HepG2 (cell line): Measurements from ENCODE around the gene TARS3. TPM values are rescaled to one million over a fixed set of nuclear protein-coding genes. Genes with fewer than 3 reads are reported as not detected.

Experiments
- ATAC-seq: fragments of 200-7000 bp; cut with Tn5 transposase; 3 replicates; pipeline ENCODE4 v1.9.1; 2020; ENCODE audit warnings: mild to moderate bottlenecking, moderate library complexity
- BruUV-seq: library from RNA; stranded (reverse); fragments of 400-500 nt; replicated peaks from 2 replicates; lab custom pipeline; 2021; lab: Mats Ljungman, UMichigan
- CTCF ChIA-PET: fragments of 300-600 bp; formaldehyde crosslinking; extraction: SDS; loops from one replicate; lab custom pipeline; 2021; ENCODE audit warnings: low total read pairs, inconsistent platforms, low intra/inter-chr PET ratio; lab: Yijun Ruan, JAX
- POLR2A ChIA-PET: fragments of 350-600 bp; sonication (Branson Sonifier 250); formaldehyde crosslinking; loops from one replicate; lab custom pipeline; 2020; ENCODE audit warnings: antibody characterized with exemption, inconsistent platforms; lab: Yijun Ruan, JAX
- DNase-seq: peaks from one replicate; pipeline ENCODE4 v3.0.0-alpha.2; 2015; ENCODE audit warnings: low spot score
- FAIRE-seq: peaks from 3 replicates; lab custom pipeline; 2011; peaks lifted over from hg19 to GRCh38; lab: Jason Lieb, UNC
- H2AFZ ChIP-seq: one replicate; pipeline ENCODE4 v1.6.1; 2011; ENCODE audit warnings: low read length, inconsistent platforms
- H3K27ac ChIP-seq: fragments of 300-600 bp; 3 replicates; pipeline ENCODE4 v1.8.0; 2011; ENCODE audit warnings: mixed run types, mild to moderate bottlenecking, mixed read lengths, low read length, inconsistent platforms; ENCODE audit not compliant: insufficient read depth; ENCODE audit errors: extremely low read length
- H3K27me3 ChIP-seq, 2 experiments: fragments of 200-600 bp in 1 of 2; 2 replicates in 1 of 2; 3 replicates in 1 of 2; pipeline versions ENCODE4 v1.6.0 to v1.8.0; 2011; ENCODE audit warnings: low read length in 2 of 2, mild to moderate bottlenecking in 2 of 2, moderate library complexity in 2 of 2, inconsistent platforms in 1 of 2; ENCODE audit not compliant: insufficient read depth in 2 of 2, control insufficient read depth in 1 of 2
- H3K36me3 ChIP-seq, 2 experiments: fragments of 200-600 bp in 1 of 2; replicated peaks in 1 of 2; 2 replicates in 1 of 2; 3 replicates in 1 of 2; pipeline versions ENCODE4 v1.5.1 to v1.8.0; 2011; ENCODE audit warnings: low read length in 2 of 2, inconsistent platforms in 1 of 2; ENCODE audit not compliant: insufficient read depth in 2 of 2, control insufficient read depth in 1 of 2
- H3K4me1 ChIP-seq: 2 replicates; pipeline ENCODE4 v1.5.1; 2012; ENCODE audit warnings: low read length, inconsistent platforms; ENCODE audit not compliant: insufficient read depth
- H3K4me2 ChIP-seq: 2 replicates; pipeline ENCODE4 v1.6.0; 2011; ENCODE audit warnings: low read depth, low read length, inconsistent platforms
- H3K4me3 ChIP-seq, 3 experiments: fragments of 200-600 bp in 1 of 3; sonication (generic), shearing (Covaris generic) in 1 of 3; replicated peaks in 1 of 3; 2 replicates each; pipeline ENCODE4 v1.5.1; 2011 to 2016; ENCODE audit warnings: low read length in 3 of 3, inconsistent platforms in 2 of 3, low read depth in 2 of 3, mild to moderate bottlenecking in 2 of 3, control low read depth in 1 of 3, mixed read lengths in 1 of 3; ENCODE audit not compliant: insufficient read depth in 1 of 3
- H3K79me2 ChIP-seq: one replicate; pipeline ENCODE4 v1.6.1; 2011; ENCODE audit warnings: low read length, inconsistent platforms; ENCODE audit not compliant: insufficient read depth
- H3K9ac ChIP-seq: 2 replicates; pipeline ENCODE4 v1.6.0; 2011; ENCODE audit warnings: mild to moderate bottlenecking, low read depth, low read length, inconsistent platforms; ENCODE audit not compliant: insufficient read depth
- H3K9me3 ChIP-seq: 2 replicates; pipeline ENCODE4 v1.5.1; 2012; ENCODE audit warnings: mild to moderate bottlenecking, low read length
- H4K20me1 ChIP-seq: 2 replicates; pipeline ENCODE4 v1.6.0; 2011; ENCODE audit warnings: inconsistent platforms, mild to moderate bottlenecking, low read length, moderate library complexity; ENCODE audit not compliant: insufficient read depth
- ARID2 ChIP-seq: sonication (generic); formaldehyde crosslinking; IDR thresholded peaks from 2 replicates; pipeline ENCODE4 v1.8.1; 2022; ENCODE audit warnings: mild to moderate bottlenecking, missing genetic modification reagents, borderline replicate concordance
- BCL3 ChIP-seq: sonication (generic); formaldehyde crosslinking; IDR thresholded peaks from 2 replicates; pipeline ENCODE4 v1.5.1; 2020; ENCODE audit warnings: mild to moderate bottlenecking, missing genetic modification reagents, moderate library complexity
- FIP1L1 ChIP-seq: fragments of 200-400 bp; formaldehyde crosslinking; IDR thresholded peaks from 2 replicates; pipeline ENCODE4 v1.6.1; 2018; ENCODE audit warnings: low read depth, mild to moderate bottlenecking, low read length, moderate library complexity, borderline replicate concordance; ENCODE audit not compliant: insufficient read depth
- GZF1 ChIP-seq: sonication (generic); formaldehyde crosslinking; IDR thresholded peaks from 2 replicates; pipeline ENCODE4 v1.5.1; 2020; ENCODE audit warnings: mild to moderate bottlenecking, missing genetic modification reagents
- HNF4A ChIP-seq: sonication (generic); formaldehyde crosslinking; IDR thresholded peaks from 2 replicates; pipeline ENCODE4 v1.4.0; 2020; ENCODE audit warnings: missing genetic modification reagents
- MIXL1 ChIP-seq: IDR thresholded peaks from 2 replicates; pipeline ENCODE4 v1.6.1; 2016
- NFE2 ChIP-seq: sonication (generic); formaldehyde crosslinking; IDR thresholded peaks from 2 replicates; pipeline ENCODE4 v1.4.0; 2020; ENCODE audit warnings: missing genetic modification reagents
- REXO4 ChIP-seq: sonication (generic); formaldehyde crosslinking; IDR thresholded peaks from 2 replicates; pipeline ENCODE4 v1.8.0; 2022; ENCODE audit warnings: missing genetic modification reagents, mild to moderate bottlenecking, borderline replicate concordance
- RFX5 ChIP-seq: IDR thresholded peaks from 2 replicates; pipeline ENCODE4 v1.6.1; 2011; ENCODE audit warnings: low read depth, low read length, improper control_type of control experiment
- SIN3A ChIP-seq: IDR thresholded peaks from 2 replicates; pipeline ENCODE4 v1.6.1; 2011; ENCODE audit warnings: low read depth, mild to moderate bottlenecking, control low read depth, low read length, borderline replicate concordance
- SIX1 ChIP-seq: sonication (generic); formaldehyde crosslinking; IDR thresholded peaks from 2 replicates; pipeline ENCODE4 v1.4.0; 2020; ENCODE audit warnings: missing genetic modification reagents, borderline replicate concordance
- THAP8 ChIP-seq: sonication (generic); formaldehyde crosslinking; IDR thresholded peaks from 2 replicates; pipeline ENCODE4 v1.5.1; 2020; ENCODE audit warnings: missing genetic modification reagents, mild to moderate bottlenecking, borderline replicate concordance
- TRAFD1 ChIP-seq: sonication (generic); formaldehyde crosslinking; IDR thresholded peaks from 2 replicates; pipeline ENCODE4 v1.5.1; 2020; ENCODE audit warnings: missing genetic modification reagents, mild to moderate bottlenecking, borderline replicate concordance
- ZNF343 ChIP-seq: sonication (generic); formaldehyde crosslinking; IDR thresholded peaks from 2 replicates; pipeline ENCODE4 v1.4.0; 2020; ENCODE audit warnings: mild to moderate bottlenecking, missing genetic modification reagents
- ZNF570 ChIP-seq: sonication (generic); formaldehyde crosslinking; IDR thresholded peaks from 2 replicates; pipeline ENCODE4 v1.4.0; 2020; ENCODE audit warnings: mild to moderate bottlenecking, missing genetic modification reagents, borderline replicate concordance
- ZNF577 ChIP-seq: sonication (generic); formaldehyde crosslinking; IDR thresholded peaks from 2 replicates; pipeline ENCODE4 v1.4.0; 2020; ENCODE audit warnings: mild to moderate bottlenecking, low read depth, missing genetic modification reagents, borderline replicate concordance
- ZNF674 ChIP-seq: sonication (generic); formaldehyde crosslinking; IDR thresholded peaks from 2 replicates; pipeline ENCODE4 v1.5.0; 2020; ENCODE audit warnings: low read depth, mild to moderate bottlenecking, missing genetic modification reagents
- ZNF883 ChIP-seq: sonication (generic); formaldehyde crosslinking; IDR thresholded peaks from 2 replicates; pipeline ENCODE4 v1.5.1; 2020; ENCODE audit warnings: mild to moderate bottlenecking, missing genetic modification reagents; ENCODE audit errors: not compliant biosample characterization
- WGBS: methylation state at CpG from one replicate; pipeline ENCODE4 v1.1.6; 2017; ENCODE audit warnings: low lambda C conversion rate; 5-methylcytosine and 5-hydroxymethylcytosine counted together
- in situ Hi-C: cut with HindIII; loops from 2 replicates; pipeline ENCODE4 v1.10.0; 2017; ENCODE audit warnings: low pct_unique_long_range_greater_than_20kb; ENCODE audit not compliant: extremely low pct_ligation_motif_present
- intact Hi-C: fragments of 100-400 bp; cut with micrococcal nuclease; formaldehyde crosslinking; loops from one replicate; pipeline ENCODE4 v1.10.0; 2022; ENCODE audit not compliant: unreplicated experiment
- polyA plus RNA-seq, 8 experiments: library from polyadenylated mRNA; depleted of rRNA in 3 of 8; stranded (reverse) in 7 of 8; unstranded in 1 of 8; fragments of >200 nt; fragmentation: Illumina TruSeq in 4 of 8; extraction: Trizol in 4 of 8; gene quantifications; 2 replicates each; pipeline versions ENCODE4 v1.2.1 to v1.2.3, GENCODE V29; 2011 to 2016; ENCODE audit warnings: low read depth in 4 of 8, missing spikeins in 1 of 8, mixed read lengths in 1 of 8; ENCODE audit not compliant: insufficient read depth in 1 of 8
- total RNA-seq, 5 experiments: library from RNA; depleted of rRNA; stranded (reverse); fragments of >200 nt; fragmentation: Illumina TruSeq; extraction: Trizol; gene quantifications; 2 replicates each; pipeline ENCODE4 v1.2.3, GENCODE V29; 2016; ENCODE audit warnings: low read depth in 1 of 5

Gene TARS3
- total and polyA plus RNA-seq, 2 of the 13 experiments (the other 11 are each of a cell fraction or from before 2014, with no cell fraction given), result 4.1 to 11.7 TPM

- DNase-seq (peak; percentile 21), FAIRE-seq (no peak), ATAC-seq (peak; percentile 68)
- Histone ChIP-seq H3K9me3 (no peaks in the 10 kb centered on the region), H3K4me2 (peak overlapping the region; percentile 90), H3K36me3 (peaks cover 4 to 20% of the 10 kb centered on the region in 2 experiments), H2AFZ (no peak overlapping the region), H3K79me2 (peaks cover 47% of the 10 kb centered on the region), H3K4me3 (peak overlapping the region; percentile 72 to 91 (median 80)), H4K20me1 (no peaks in the 10 kb centered on the region; the same call in 1 of the 2 replicates), H3K27ac (peak overlapping the region; percentile 80), H3K27me3 (no peaks in the 10 kb centered on the region; a peak in 1 of 5 replicates), H3K4me1 (peaks cover 41% of the 10 kb centered on the region), H3K9ac (peak overlapping the region; percentile 81)
- intact Hi-C loops, result loop anchor here (2.0 to 5.0 kb wide), 3 partner anchors 73 to 359 kb away; partner anchors contain the start of gene TARS3
- ChIA-PET POLR2A (interaction anchor here (0.8 kb wide), 1 partner anchor 213 kb away, joined by 3 read pairs; no protein-coding TSS in a partner anchor), CTCF (interaction anchor here (0.8 kb wide), 1 partner anchor 10 kb away, joined by 3 read pairs; no protein-coding TSS in a partner anchor)
- TF ChIP-seq HNF4A, result no peak
- 0 out of 2 replicates have a peak, but pooled peaks have one; percentile 6 for TF ChIP-seq MIXL1
- 0 out of 2 replicates have a peak, but pooled peaks have one; percentile 1 for TF ChIP-seq TRAFD1
- 0 out of 2 replicates have a peak, but pooled peaks have one; percentile 53 for TF ChIP-seq ZNF570
- peak; percentile 9; the same call in 1 of the 2 replicates for TF ChIP-seq REXO4 (CRISPR knock-in tag)
- TF ChIP-seq ZNF674, result 0 out of 2 replicates have a peak, but pooled peaks have one; percentile 2
- TF ChIP-seq FIP1L1, result no peak
- TF ChIP-seq ZNF883, result no peak
- peak; percentile 29; the same call in 1 of the 2 replicates for TF ChIP-seq SIN3A
- TF ChIP-seq ZNF343 (CRISPR knock-in tag), result peak; percentile 45; the same call in 1 of the 2 replicates
- TF ChIP-seq THAP8 (CRISPR knock-in tag), result no peak
- TF ChIP-seq SIX1 (CRISPR knock-in tag), result no peak
- no peak for TF ChIP-seq NFE2
- TF ChIP-seq GZF1 (CRISPR knock-in tag), result no peak
- TF ChIP-seq RFX5, result no peak
- 0 out of 2 replicates have a peak, but pooled peaks have one; percentile 85 for TF ChIP-seq ARID2 (CRISPR knock-in tag)
- TF ChIP-seq BCL3 (CRISPR knock-in tag), result no peak
- TF ChIP-seq ZNF577 (CRISPR knock-in tag), result no peak
- 0% methylated on average over 15 of the region's 32 CpGs for WGBS
- in situ Hi-C loops, result loop anchor here (5.0 kb wide), 1 partner anchor 364 kb away; no protein-coding TSS in a partner anchor
- BruUV-seq, result no TSS peak
Measured at GRCh38 chr15:101651554-101652097, 72.6 kb downstream of the TARS3 start.
